GM21447 (cell line): Measurements from ENCODE around the gene CCND3.
"Not testable (repeated sequence)": the region's sequence is repeated elsewhere in the genome, so short reads cannot be mapped to it uniquely, and the experiment has no call there.

Experiments
- ATAC-seq: cut with Tn5 transposase; IDR thresholded peaks from one replicate; pipeline ENCODE4 v1.9.1; 2021; ENCODE audit not compliant: unreplicated experiment

The CCND3 gene

GRCh38 chr6:41954668-41955067, 13.1 kb upstream of the CCND3 start:
- no peak for ATAC-seq

- ATAC-seq, result no peak
Measured at GRCh38 chr6:41947581-41948220, 6.1 kb upstream of the CCND3 start.

GRCh38 chr6:41943456-41943855, 1.8 kb upstream of the CCND3 start:
- no peak for ATAC-seq

- not testable (repeated sequence) for ATAC-seq
Measured at GRCh38 chr6:41942882-41943281, 1.3 kb upstream of the CCND3 start.

- ATAC-seq, result peak; percentile 1
Measured at GRCh38 chr6:41942067-41942851, 651 bp upstream of the CCND3 start.

GRCh38 chr6:41940759-41941279, 789 bp downstream of the CCND3 start:
- ATAC-seq, result no peak

GRCh38 chr6:41939848-41940758, 1.5 kb downstream of the CCND3 start:
- ATAC-seq, result no peak

- ATAC-seq, result no peak
Measured at GRCh38 chr6:41939176-41939847, 2.3 kb downstream of the CCND3 start.

GRCh38 chr6:41938590-41939175, 2.9 kb downstream of the CCND3 start:
- no peak for ATAC-seq

GRCh38 chr6:41937861-41938574, 3.6 kb downstream of the CCND3 start:
- ATAC-seq, result no peak

- ATAC-seq, result no peak
Measured at GRCh38 chr6:41937472-41937860, 4.1 kb downstream of the CCND3 start.

- peak; percentile 50 for ATAC-seq
Measured at GRCh38 chr6:41936073-41936837, 5.4 kb downstream of the CCND3 start.

GRCh38 chr6:41935685-41936072, 5.9 kb downstream of the CCND3 start:
- no peak for ATAC-seq

- ATAC-seq, result no peak
Measured at GRCh38 chr6:41935193-41935574, 6.4 kb downstream of the CCND3 start.

- no peak for ATAC-seq
Measured at GRCh38 chr6:41934278-41935192, 7.1 kb downstream of the CCND3 start.

GRCh38 chr6:41932378-41932777, 9.2 kb downstream of the CCND3 start:
- ATAC-seq, result no peak

- no peak for ATAC-seq
Measured at GRCh38 chr6:41931792-41932191, 9.8 kb downstream of the CCND3 start.

GRCh38 chr6:41929924-41930323, 11.7 kb downstream of the CCND3 start:
- ATAC-seq, result no peak
